HL-60 (cell line): ENCODE data around the gene GSK3B.

ENCODE experiments used
- DNase-seq, 2 experiments: peaks; one replicate each; pipeline ENCODE4 v3.0.0-alpha.2; 2010 to 2020; ENCODE audit warnings: low read depth in 1 of 2, low spot score in 1 of 2
- H3K27ac ChIP-seq: fragments of 250-450 bp; sonication (Bioruptor Pico); replicated peaks from 2 replicates; pipeline ENCODE4 v1.5.1; 2020; ENCODE audit warnings: mild to moderate bottlenecking, moderate library complexity
- H3K27me3 ChIP-seq: fragments of 250-450 bp; sonication (Bioruptor Pico); 2 replicates; pipeline ENCODE4 v1.5.1; 2021; ENCODE audit warnings: mild to moderate bottlenecking, moderate library complexity; ENCODE audit not compliant: insufficient read depth, poor library complexity, severe bottlenecking
- H3K4me3 ChIP-seq: replicated peaks from 2 replicates; pipeline ENCODE4 v1.5.1; 2011; ENCODE audit warnings: mild to moderate bottlenecking, control low read depth, low read length; ENCODE audit not compliant: insufficient read depth
- CTCF ChIP-seq: IDR thresholded peaks from one replicate; pipeline ENCODE4 v1.5.1; 2011; ENCODE audit warnings: low read length, control low read depth, inconsistent platforms; ENCODE audit not compliant: insufficient read depth
- GABPA ChIP-seq: IDR thresholded peaks from 2 replicates; pipeline ENCODE4 v1.6.1; 2012; ENCODE audit warnings: low read depth
- POLR2AphosphoS5 ChIP-seq: IDR thresholded peaks from 2 replicates; pipeline ENCODE4 v1.6.1; 2012; ENCODE audit warnings: low read depth
- REST ChIP-seq: IDR thresholded peaks from 2 replicates; pipeline ENCODE4 v1.6.1; 2012; ENCODE audit warnings: low read depth; ENCODE audit not compliant: insufficient replicate concordance
- SPI1 ChIP-seq: IDR thresholded peaks from 2 replicates; pipeline ENCODE4 v1.6.1; 2012; ENCODE audit warnings: low read depth, mild to moderate bottlenecking, borderline replicate concordance

The GSK3B gene

GRCh38 chr3:120102674-120103073, 8.4 kb upstream of the GSK3B start:
- no peak for TF ChIP-seq SPI1
- no peak for TF ChIP-seq GABPA
- no peak for TF ChIP-seq CTCF
- no peak for TF ChIP-seq REST
- no peak for TF ChIP-seq POLR2AphosphoS5
- no peak overlapping the region for H3K27ac ChIP-seq
- H3K4me3 ChIP-seq, result no peak overlapping the region
- no peak for DNase-seq
- no peaks in the 10 kb centered on the region for H3K27me3 ChIP-seq

- Histone ChIP-seq H3K27me3 (no peaks in the 10 kb centered on the region), H3K27ac (no peak overlapping the region), H3K4me3 (no peak overlapping the region)
- TF ChIP-seq CTCF (no peak), SPI1 (no peak), GABPA (no peak), REST (no peak), POLR2AphosphoS5 (no peak)
- no peak for DNase-seq
Observed at GRCh38 chr3:120102232-120102631, 8.0 kb upstream of the GSK3B start.

- no peaks in the 10 kb centered on the region for H3K27me3 ChIP-seq
- no peak for TF ChIP-seq REST
- no peak for TF ChIP-seq POLR2AphosphoS5
- TF ChIP-seq GABPA, result no peak
- TF ChIP-seq CTCF, result no peak
- TF ChIP-seq SPI1, result no peak
- H3K4me3 ChIP-seq, result no peak overlapping the region
- no peak for DNase-seq
- H3K27ac ChIP-seq, result no peak overlapping the region
Observed at GRCh38 chr3:120101624-120102023, 7.4 kb upstream of the GSK3B start.
